Measurements from ENCODE around the gene ATG9B. TPM values are rescaled to one million over a fixed set of nuclear protein-coding genes. Genes with fewer than 3 reads are reported as not detected.

Gene ATG9B
- 1.8 and 2.3 TPM in 2 replicates for total RNA-seq

GRCh38 chr7:151024435-151025056 is at the start of gene ATG9B:
Gene ATG9B (minus strand): TSS chr7:151024494. CDS start chr7:151024423, 71 bp downstream.
- no peak for ATAC-seq (ENCODE audit: low read depth)
- ChIA-PET POLR2A (no interaction called here), CTCF (no interaction called here)
- Mint-ChIP-seq H3K27me3 (peaks cover 37% of the 10 kb centered on the region), H3K27ac (no peak within 1 kb of the TSS), H3K36me3 (ENCODE audit: low read depth) (peaks cover 5% of the 10 kb centered on the region), H3K4me3 (no peak within 1 kb of the TSS), H3K4me1 (peaks cover 18% of the 10 kb centered on the region), H3K9me3 (no peaks in the 10 kb centered on the region)
- DNase-seq, result no peak
- intact Hi-C loops (cut with micrococcal nuclease), result loop anchor here (5.0 kb wide), 3 partner anchors 617 to 1402 kb away; partner anchors contain the start of gene ZNF775
- TF ChIP-seq CTCF (IDR thresholded peaks at IDR 0.05), result no peak

- Mint-ChIP-seq H3K27me3 (no peaks in the 10 kb centered on the region), H3K4me3 (no peak overlapping the region), H3K9me3 (no peaks in the 10 kb centered on the region), H3K4me1 (peaks cover 11% of the 10 kb centered on the region), H3K27ac (no peak overlapping the region), H3K36me3 (ENCODE audit: low read depth) (peaks cover 53% of the 10 kb centered on the region)
- no peak for ATAC-seq (ENCODE audit: low read depth)
- intact Hi-C loops (cut with micrococcal nuclease), result no loop called here
- ChIA-PET POLR2A (no interaction called here), CTCF (no interaction called here)
- no peak for DNase-seq
- TF ChIP-seq CTCF (IDR thresholded peaks at IDR 0.05), result no peak
These were observed 49.7 kb upstream of the ATG9B start for GRCh38 chr7:151073990-151074389.

GRCh38 chr7:151071032-151071866 is 47.0 kb upstream of the ATG9B start:
- no peak for TF ChIP-seq CTCF (IDR thresholded peaks at IDR 0.05)
- ATAC-seq (ENCODE audit: low read depth), result no peak
- H3K4me3 Mint-ChIP-seq, result no peak overlapping the region
- no peaks in the 10 kb centered on the region for H3K4me1 Mint-ChIP-seq
- no peaks in the 10 kb centered on the region for H3K9me3 Mint-ChIP-seq
- POLR2A ChIA-PET, result no interaction called here
- DNase-seq, result no peak
- intact Hi-C loops (cut with micrococcal nuclease), result no loop called here
- H3K27me3 Mint-ChIP-seq, result no peaks in the 10 kb centered on the region
- CTCF ChIA-PET, result no interaction called here
- peaks cover 67% of the 10 kb centered on the region for H3K36me3 Mint-ChIP-seq (ENCODE audit: low read depth)
- H3K27ac Mint-ChIP-seq, result no peak overlapping the region

- Mint-ChIP-seq H3K27ac (no peak overlapping the region), H3K36me3 (ENCODE audit: low read depth) (peaks cover 63% of the 10 kb centered on the region), H3K9me3 (no peaks in the 10 kb centered on the region), H3K4me1 (no peaks in the 10 kb centered on the region), H3K27me3 (no peaks in the 10 kb centered on the region), H3K4me3 (no peak overlapping the region)
- ChIA-PET CTCF (no interaction called here), POLR2A (no interaction called here)
- intact Hi-C loops (cut with micrococcal nuclease), result no loop called here
- no peak for ATAC-seq (ENCODE audit: low read depth)
- no peak for TF ChIP-seq CTCF (IDR thresholded peaks at IDR 0.05)
- no peak for DNase-seq
These were observed 46.3 kb upstream of the ATG9B start for GRCh38 chr7:151070574-151070960.

GRCh38 chr7:151069841-151070573 is 45.7 kb upstream of the ATG9B start:
- peaks cover 65% of the 10 kb centered on the region for H3K36me3 Mint-ChIP-seq (ENCODE audit: low read depth)
- intact Hi-C loops (cut with micrococcal nuclease), result no loop called here
- no peak overlapping the region for H3K4me3 Mint-ChIP-seq
- H3K9me3 Mint-ChIP-seq, result no peaks in the 10 kb centered on the region
- CTCF ChIA-PET, result no interaction called here
- no peaks in the 10 kb centered on the region for H3K27me3 Mint-ChIP-seq
- POLR2A ChIA-PET, result no interaction called here
- ATAC-seq (ENCODE audit: low read depth), result no peak
- no peak for TF ChIP-seq CTCF (IDR thresholded peaks at IDR 0.05)
- H3K4me1 Mint-ChIP-seq, result no peaks in the 10 kb centered on the region
- no peak overlapping the region for H3K27ac Mint-ChIP-seq
- DNase-seq, result no peak

Data from activated B cell treated with CpG ODN at 0.5 μM for 24 hours (primary cell).